AG04450 (cell line): ENCODE data around the gene FLT3. TPM values are rescaled to one million over a fixed set of nuclear protein-coding genes. Genes with fewer than 3 reads are reported as not detected.

Source experiments
- CTCF ChIA-PET: fragments of 300-600, 350-600 bp; formaldehyde crosslinking; extraction: SDS; loops from one replicate; lab custom pipeline; 2022; ENCODE audit warnings: antibody characterized with exemption, inconsistent platforms; lab: Charles Lee
- POLR2A ChIA-PET: fragments of 350-600 bp; formaldehyde crosslinking; extraction: SDS; loops from one replicate; lab custom pipeline; 2021; ENCODE audit warnings: antibody characterized with exemption, inconsistent platforms; lab: Yijun Ruan, JAX
- DNase-seq: peaks from one replicate; pipeline ENCODE4 v3.0.0-alpha.2; 2011; ENCODE audit warnings: low read depth, low spot score
- H3K27ac ChIP-seq: one replicate; pipeline ENCODE4 v1.5.1; 2012; ENCODE audit warnings: low read depth, low read length, control low read depth
- H3K27me3 ChIP-seq: one replicate; pipeline ENCODE4 v1.6.0; 2012; ENCODE audit warnings: low read length; ENCODE audit not compliant: control insufficient read depth, insufficient read depth
- H3K4me3 ChIP-seq: 2 replicates; pipeline ENCODE4 v1.5.1; 2011; ENCODE audit warnings: mild to moderate bottlenecking, low read depth, low read length, control low read depth
- H3K9me3 ChIP-seq: 2 replicates; pipeline ENCODE4 v1.5.1; 2012; ENCODE audit warnings: low read length; ENCODE audit not compliant: control insufficient read depth, insufficient read depth
- polyA plus RNA-seq: library from polyadenylated mRNA; depleted of rRNA; stranded (reverse); fragments of >200 nt; gene quantifications from 2 replicates; pipeline ENCODE4 v1.2.3, GENCODE V29; 2011
- TF ChIP-seq, protein P1 (sequence below): IDR thresholded peaks from 2 replicates; pipeline ENCODE4 v1.5.1; 2011; ENCODE audit warnings: low read depth, low read length, control low read depth, inconsistent platforms

The FLT3 gene
- polyA plus RNA-seq, 1 experiment = 0.01 TPM

- TF ChIP-seq, protein P1, sequence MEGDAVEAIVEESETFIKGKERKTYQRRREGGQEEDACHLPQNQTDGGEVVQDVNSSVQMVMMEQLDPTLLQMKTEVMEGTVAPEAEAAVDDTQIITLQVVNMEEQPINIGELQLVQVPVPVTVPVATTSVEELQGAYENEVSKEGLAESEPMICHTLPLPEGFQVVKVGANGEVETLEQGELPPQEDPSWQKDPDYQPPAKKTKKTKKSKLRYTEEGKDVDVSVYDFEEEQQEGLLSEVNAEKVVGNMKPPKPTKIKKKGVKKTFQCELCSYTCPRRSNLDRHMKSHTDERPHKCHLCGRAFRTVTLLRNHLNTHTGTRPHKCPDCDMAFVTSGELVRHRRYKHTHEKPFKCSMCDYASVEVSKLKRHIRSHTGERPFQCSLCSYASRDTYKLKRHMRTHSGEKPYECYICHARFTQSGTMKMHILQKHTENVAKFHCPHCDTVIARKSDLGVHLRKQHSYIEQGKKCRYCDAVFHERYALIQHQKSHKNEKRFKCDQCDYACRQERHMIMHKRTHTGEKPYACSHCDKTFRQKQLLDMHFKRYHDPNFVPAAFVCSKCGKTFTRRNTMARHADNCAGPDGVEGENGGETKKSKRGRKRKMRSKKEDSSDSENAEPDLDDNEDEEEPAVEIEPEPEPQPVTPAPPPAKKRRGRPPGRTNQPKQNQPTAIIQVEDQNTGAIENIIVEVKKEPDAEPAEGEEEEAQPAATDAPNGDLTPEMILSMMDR = no peak
- no peak overlapping the region for H3K4me3 ChIP-seq
- H3K9me3 ChIP-seq = no peaks in the 10 kb centered on the region
- peaks cover 42% of the 10 kb centered on the region for H3K27me3 ChIP-seq
- no peak for DNase-seq
- CTCF ChIA-PET = interaction anchor here (0.6 to 8.3 kb wide), 12 partner anchors 12 to 1056 kb away, joined by 3 to 219 read pairs (median 8); no protein-coding TSS in a partner anchor
- POLR2A ChIA-PET = no interaction called here
- no peak overlapping the region for H3K27ac ChIP-seq
These were observed 114.8 kb downstream of the FLT3 start for GRCh38 chr13:27985600-27985999.

DNA sequence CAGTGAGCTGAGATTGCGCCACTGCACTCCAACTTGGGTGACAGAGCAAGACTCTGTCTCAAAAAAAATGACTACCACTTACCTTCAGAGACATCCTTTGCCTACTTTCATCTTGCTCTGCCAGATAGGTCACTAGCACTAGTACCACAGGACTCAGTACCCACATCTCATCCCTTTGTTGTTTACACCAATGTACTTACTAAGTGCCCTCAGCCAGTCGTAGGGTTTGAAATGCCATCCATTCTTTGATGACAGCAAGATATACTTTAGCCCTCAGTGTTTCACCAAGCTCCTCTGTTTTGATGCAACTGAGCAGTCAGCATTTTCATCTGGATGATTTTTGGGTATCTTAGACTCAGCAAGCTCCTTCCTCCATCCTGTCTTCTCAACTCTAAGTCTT lies 118.0 kb downstream of the FLT3 start:
- Histone ChIP-seq H3K9me3 (no peaks in the 10 kb centered on the region), H3K27ac (no peak overlapping the region), H3K27me3 (peaks cover 58% of the 10 kb centered on the region), H3K4me3 (no peak overlapping the region)
- DNase-seq = no peak
- POLR2A ChIA-PET = no interaction called here
- TF ChIP-seq, protein P1 = no peak
- CTCF ChIA-PET = interaction anchor here (0.8 to 8.3 kb wide), 8 partner anchors 12 to 622 kb away, joined by 5 to 219 read pairs (median 32); no protein-coding TSS in a partner anchor

DNA sequence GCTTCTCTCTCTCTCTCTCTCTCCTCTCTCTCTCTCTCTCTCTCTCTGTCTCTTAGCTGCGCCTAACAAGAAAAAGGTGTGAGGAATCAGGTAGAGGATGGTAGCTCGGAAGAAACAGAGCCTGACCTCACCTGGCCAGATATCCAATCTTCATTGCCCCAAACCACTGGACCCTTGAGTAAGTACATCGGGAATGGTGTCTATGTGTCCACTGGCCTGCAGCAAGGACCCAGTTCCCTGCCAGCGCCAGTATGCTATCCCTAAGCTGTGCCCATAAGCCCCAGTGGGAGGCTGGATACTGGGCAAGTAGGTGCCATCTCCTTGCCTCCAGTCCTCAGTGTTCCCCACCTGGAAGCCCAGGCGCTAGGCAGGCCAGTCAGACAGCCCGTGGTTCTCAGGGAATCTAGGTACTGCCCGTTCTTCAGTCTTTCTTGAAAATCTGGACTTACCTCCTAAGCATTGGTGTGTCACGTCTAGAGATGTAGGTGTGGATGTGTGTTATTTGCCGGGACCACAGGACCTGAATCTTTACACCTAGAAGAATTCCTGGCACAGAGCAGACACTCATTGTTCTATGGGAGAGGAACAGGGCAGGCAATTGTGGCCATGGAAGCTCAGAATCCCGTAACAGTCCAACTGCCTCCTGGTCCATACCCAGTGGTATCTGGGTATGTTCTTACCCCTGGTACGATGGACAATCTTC lies 119.2 kb downstream of the FLT3 start:
- H3K27ac ChIP-seq = no peak overlapping the region
- H3K4me3 ChIP-seq = no peak overlapping the region
- DNase-seq = no peak
- TF ChIP-seq, protein P1 = no peak
- no peaks in the 10 kb centered on the region for H3K9me3 ChIP-seq
- CTCF ChIA-PET = interaction anchor here (0.6 to 7.6 kb wide), 4 partner anchors 27 to 620 kb away, joined by 3 to 155 read pairs (median 4); no protein-coding TSS in a partner anchor
- POLR2A ChIA-PET = no interaction called here
- peaks cover 62% of the 10 kb centered on the region for H3K27me3 ChIP-seq

GRCh38 chr13:27980280-27980998 lies 119.9 kb downstream of the FLT3 start:
- H3K27me3 ChIP-seq = peaks cover 69% of the 10 kb centered on the region
- no peaks in the 10 kb centered on the region for H3K9me3 ChIP-seq
- ChIA-PET CTCF (interaction anchor here (0.9 to 7.6 kb wide), 2 partner anchors 26 to 620 kb away, joined by 4 to 155 read pairs; no protein-coding TSS in a partner anchor), POLR2A (no interaction called here)
- TF ChIP-seq, protein P1 = no peak
- H3K27ac ChIP-seq = no peak overlapping the region
- no peak for DNase-seq
- no peak overlapping the region for H3K4me3 ChIP-seq
